ENCODE measurements around the gene TLR3.
"Not testable (repeated sequence)": the region's sequence is repeated elsewhere in the genome, so short reads cannot be mapped to it uniquely, and the experiment has no call there.

TLR3 gene

DNA sequence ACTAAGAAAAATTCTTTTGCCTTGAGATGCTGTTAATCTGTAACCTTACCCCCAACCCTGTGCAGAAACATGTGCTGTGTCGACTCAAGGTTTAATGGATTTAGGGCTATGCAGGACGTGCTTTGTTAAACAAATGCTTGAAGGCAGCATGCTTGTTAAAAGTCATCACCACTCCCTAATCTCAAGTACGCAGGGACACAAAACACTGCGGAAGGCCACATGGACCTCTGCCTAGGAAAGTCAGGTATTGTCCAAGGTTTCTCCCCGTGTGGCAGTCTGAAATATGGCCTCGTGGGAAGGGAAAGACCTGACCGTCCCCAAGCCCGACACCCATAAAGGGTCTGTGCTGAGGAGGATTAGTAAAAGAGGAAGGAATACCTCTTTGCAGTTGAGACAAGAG lies 18.8 kb upstream of the TLR3 start:
- DNase-seq (ENCODE audit: low read depth) = not testable (repeated sequence)

DNA sequence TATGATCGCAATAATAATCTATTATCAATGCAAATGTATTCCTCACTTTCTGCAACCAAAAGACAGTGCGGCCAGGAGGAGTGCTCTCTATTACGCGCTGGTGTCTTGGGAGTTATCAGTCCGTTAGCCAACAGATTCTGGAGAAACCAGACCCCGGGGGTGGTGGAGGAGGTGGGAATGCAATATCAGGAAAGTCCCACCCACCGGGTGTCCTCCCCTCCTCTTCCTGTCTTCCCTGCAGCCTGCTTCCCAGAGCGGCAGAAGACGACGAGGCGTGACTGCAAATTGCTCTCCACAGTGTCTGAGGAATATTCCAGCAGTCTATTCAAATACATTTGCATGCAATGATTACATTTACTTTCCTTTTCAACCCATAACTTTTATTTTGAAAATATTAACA lies 17.9 kb upstream of the TLR3 start:
- no peak for DNase-seq (ENCODE audit: low read depth)

DNA sequence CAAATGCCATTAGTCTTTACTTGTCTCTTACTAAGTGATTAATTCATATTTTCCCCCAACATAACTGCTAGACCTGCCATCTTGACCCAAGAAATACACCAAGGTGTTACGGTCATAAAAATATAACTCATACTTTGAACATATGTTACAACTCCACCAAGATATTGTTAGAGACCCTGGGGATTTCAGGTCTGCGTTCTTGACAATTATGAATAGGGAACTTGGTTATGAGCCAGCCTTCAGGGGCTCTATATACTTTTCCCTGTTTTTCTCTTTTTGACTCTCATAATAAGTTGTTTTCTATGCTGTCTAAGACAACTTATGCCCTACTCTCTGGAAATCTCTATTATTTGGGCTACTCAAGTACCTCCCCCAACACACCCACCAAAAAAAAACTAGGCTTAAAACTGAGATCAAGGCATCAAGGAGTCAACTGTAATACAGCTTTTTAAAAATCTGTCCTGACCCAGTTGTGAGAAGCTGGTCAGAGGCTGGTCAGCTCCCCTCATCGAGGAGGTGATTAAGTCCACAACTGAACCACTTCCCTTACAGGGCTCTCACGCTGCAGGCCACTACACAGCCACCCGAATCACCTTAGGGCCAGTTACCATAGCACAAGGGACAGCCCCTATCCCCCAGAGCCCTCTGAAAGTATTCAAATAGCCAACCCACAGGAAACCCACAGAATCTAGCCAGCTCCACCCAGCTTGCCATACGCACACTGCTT lies 10.5 kb upstream of the TLR3 start:
- no peak for DNase-seq (ENCODE audit: low read depth)

DNA sequence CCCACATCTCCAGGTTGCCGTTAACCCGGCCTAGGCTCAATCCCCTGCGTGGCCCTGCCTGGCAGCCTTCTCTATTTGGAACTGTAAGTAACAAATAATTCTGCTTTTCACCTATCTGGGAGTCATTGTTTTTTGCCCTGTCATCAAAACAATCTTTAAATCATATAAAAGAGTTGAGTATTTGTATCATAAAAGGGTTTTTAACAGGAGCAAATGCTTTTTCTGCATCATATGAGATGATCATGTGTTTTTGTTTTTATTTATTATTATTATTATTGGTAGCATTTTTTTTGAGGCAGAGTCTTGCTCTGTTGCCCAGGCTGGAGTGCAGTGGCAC lies 10.0 kb upstream of the TLR3 start:
- no peak for DNase-seq (ENCODE audit: low read depth)

DNA sequence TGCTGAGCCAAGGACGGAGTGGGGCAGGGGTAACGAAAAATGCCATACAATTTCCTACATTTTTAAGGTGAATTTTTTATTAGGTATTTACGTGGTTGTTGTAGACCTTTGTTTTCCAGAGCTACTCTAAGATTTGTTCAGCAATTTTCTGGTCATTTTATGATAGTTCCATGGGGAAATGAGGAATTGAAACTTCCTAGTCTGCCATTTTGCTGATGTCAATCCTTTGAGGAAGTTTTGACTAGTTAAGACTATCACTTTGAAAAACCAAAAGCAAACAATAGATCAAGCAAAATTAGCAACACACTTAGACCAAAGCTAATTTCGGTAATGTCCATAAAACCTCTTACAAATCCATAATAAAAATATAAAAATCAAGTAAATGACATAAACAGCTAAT lies 7.0 kb upstream of the TLR3 start:
- DNase-seq (ENCODE audit: low read depth) = no peak

DNA sequence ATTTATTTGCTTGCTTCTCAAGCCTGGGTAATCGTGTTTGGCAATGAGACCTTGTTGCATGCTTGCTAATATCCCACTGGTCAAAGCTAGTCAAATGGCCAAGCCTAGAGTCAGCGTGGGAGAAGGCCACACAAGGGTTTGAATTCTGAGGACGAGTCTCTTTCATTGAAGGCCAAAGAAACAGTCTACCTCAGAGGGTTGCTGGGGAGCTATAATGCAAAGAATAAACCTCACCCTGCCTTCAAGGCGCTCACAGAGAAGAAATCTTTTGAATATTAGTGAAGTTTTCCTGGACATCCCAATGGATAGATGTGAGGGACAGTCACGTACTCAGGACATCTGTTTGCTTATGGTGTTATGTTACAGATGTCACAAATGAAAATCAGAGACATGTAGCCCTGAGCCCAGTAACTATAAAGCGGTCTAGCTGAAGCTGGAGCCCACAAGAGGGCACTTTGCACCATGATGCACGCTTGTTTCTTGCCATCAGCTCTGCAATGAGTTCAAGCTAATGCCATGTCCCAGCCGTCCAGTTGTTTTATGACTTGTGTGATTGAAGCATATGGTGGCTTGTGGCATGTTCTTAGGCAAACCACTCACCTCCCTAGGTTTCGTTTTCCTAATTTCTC lies 1.1 kb upstream of the TLR3 start:
- DNase-seq (ENCODE audit: low read depth) = peak; percentile 45

DNA sequence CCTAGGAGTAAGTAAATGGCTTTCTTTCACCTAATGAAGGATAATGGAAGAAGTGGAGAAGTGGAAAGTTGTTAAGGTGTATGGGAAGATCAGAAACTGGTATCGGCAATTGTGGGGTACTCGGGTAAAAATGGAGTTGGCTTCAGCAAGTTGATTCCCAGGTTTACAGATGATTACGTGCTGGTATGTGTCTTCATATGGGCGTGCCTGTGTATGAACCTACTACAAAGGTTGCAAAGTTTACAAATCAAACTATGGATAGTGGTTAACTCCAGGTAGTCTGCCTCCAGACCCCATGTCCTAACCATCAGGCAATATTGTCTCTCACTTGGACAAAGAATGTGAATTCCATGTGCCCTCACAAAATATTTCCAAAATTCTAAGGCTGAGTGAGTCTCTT lies 773 bp downstream of the TLR3 start:
- DNase-seq (ENCODE audit: low read depth) = no peak

DNA sequence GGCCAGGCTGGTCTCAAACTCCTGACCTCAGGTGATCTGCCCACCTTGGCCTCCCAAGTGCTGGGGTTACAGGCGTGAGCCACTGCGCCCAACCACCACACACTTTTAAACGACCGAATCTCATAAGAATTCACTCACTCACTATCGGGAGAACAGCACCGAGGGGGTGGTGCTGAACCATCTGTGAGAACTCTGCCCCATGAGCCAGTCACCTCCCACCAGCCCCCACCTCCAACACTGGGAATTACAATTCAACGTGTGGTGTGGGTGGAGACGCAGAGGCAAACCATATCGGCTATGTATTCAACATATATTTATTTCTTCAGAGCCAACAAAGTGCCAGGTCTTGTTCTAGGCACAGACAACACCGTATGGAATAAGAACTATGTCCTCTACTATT lies 3.6 kb downstream of the TLR3 start:
- no peak for DNase-seq (ENCODE audit: low read depth)

DNA sequence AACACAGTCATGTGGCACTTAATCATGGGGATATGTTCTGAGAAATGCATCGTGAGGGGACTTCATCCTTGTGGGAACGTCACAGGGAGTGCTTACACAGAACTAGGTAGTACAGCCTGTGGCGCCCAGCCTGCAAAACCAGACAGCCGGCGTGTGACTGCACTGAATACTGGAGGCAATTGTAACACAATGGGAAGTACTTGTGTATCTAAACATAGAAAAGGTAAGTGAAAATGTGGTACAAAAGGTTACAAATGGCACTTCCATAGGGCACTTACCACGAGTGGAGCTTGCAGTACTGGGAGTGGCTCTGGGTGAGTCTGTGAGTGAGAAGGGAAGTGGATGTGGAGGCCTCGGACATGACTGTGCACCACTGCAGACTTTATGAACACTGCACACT lies 5.2 kb downstream of the TLR3 start:
- DNase-seq (ENCODE audit: low read depth) = no peak

DNA sequence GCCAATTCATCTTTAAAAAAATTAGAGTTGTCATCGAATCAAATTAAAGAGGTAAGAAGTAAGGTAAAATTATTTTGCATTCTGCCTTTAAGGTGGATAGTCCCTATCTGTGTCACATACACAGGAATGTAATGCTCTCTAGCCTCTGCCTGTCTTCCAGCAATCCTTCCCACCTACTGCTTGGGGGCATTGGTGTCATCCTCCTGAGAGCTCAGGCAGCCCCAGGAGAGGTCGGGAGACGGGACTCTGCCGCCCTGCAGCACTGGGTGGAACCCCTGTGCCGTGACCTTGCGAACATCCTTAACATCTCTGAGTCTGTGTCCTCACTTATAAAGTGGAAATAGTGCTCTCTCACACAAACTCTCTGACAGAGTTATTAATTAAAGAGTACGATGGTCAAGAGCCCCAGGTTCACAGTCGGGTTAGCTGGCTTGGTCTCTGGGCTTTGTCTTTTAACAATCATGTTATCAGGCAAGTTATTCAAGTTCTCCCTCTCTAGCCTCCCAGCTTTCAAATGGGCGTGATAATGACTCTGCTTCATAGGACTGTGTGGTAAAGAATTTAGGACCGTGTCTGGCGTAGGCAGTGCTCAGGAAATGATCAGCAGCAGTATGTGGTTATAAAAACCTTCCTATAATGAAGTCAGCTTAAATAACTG lies 10.2 kb downstream of the TLR3 start:
- no peak for DNase-seq (ENCODE audit: low read depth)

DNA sequence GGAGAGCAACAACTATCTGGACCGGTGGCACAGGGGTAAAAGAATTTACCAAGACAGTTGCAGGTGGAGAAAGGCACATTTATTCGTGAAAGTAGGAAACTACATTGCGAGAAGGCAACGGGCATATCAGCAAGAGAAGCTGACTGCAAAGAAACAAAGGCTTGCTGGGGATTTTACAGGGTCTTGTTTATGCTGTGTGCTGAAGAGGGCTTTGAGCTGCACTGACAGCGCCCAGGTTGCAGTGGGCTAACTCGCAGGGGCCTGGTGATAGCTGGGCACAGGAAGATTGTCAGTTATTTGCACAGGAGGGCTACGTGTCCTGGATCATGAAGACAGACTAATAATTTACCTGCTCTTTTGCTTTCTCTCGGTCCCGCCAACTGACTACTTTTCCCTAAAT lies 10.7 kb downstream of the TLR3 start:
- no peak for DNase-seq (ENCODE audit: low read depth)

DNA sequence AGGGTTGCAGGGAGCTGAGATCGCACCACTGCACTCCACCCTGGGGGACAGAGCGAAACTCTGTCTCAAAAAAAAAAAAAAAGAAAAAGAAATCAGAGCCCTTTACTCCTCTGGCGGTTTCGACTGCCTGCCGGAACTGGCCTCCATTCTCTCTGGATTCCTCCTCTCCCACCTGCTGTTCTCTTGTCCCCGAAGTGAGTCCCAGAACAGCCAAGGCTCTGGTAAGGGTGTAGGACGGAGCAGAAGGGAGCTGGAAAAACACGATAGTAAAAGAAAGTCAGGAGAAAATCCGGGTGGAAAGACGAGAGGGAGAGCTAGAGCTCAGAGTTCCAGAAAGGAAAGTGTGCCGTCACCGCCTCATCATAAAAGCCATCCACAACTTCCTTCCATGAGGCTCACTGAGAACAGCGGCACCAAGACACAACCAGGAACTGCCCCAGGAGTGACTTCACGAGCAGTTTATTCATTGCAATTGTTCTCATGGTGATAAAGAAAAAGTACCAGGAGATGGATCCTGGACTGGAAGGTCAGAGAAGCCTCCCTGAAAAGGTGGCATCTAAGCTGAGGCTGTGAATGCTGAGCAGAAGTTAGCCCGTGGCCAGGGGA lies 12.3 kb downstream of the TLR3 start:
- DNase-seq (ENCODE audit: low read depth) = no peak

DNA sequence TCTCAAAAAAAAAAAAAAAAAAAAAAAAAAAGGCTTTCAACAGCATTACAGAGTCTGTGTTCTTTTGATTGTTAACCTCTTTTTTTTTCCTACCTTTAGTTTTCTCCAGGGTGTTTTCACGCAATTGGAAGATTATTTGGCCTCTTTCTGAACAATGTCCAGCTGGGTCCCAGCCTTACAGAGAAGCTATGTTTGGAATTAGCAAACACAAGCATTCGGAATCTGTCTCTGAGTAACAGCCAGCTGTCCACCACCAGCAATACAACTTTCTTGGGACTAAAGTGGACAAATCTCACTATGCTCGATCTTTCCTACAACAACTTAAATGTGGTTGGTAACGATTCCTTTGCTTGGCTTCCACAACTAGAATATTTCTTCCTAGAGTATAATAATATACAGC lies 13.3 kb downstream of the TLR3 start:
- no peak for DNase-seq (ENCODE audit: low read depth)

DNA sequence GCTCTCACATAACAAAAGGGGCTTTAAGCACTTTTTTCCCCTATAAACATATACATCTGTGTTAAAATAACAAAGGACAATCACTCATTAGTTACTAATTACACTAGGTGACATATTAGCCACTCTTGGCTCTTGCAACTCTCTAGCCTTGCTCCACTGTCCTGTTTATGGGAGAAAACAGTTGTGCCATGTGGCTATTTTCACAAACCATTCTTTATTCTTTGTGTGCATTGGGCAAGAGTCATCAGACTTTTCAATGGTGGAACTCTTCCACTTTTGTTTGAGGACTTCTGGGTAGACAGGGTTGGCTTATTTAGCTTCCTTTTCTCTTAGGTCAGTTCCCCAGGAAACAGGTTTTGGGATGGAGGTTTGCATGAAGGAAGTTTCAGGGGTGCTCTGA lies 19.6 kb downstream of the TLR3 start:
- DNase-seq (ENCODE audit: low read depth) = no peak

DNA sequence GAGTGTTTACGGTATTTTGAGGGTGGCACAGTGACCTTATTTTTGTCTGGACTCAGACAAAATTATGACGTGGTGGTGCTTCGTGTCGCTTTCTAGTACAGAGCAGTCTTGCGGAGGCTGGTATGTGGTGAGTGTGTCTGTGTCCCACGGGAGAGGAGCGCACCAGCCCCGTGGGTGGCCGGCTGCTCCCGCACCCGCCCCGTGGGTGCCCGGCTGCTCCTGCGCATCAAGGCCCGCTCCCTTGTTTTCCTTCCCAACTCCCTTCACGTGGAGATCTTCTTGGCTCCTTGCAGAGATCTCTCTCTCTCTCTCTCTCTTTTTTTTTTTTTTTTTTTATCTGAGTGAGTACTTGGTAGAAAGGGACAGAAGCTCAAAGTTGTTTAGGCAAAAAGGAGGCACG lies 23.3 kb downstream of the TLR3 start:
- no peak for DNase-seq (ENCODE audit: low read depth)

DNA sequence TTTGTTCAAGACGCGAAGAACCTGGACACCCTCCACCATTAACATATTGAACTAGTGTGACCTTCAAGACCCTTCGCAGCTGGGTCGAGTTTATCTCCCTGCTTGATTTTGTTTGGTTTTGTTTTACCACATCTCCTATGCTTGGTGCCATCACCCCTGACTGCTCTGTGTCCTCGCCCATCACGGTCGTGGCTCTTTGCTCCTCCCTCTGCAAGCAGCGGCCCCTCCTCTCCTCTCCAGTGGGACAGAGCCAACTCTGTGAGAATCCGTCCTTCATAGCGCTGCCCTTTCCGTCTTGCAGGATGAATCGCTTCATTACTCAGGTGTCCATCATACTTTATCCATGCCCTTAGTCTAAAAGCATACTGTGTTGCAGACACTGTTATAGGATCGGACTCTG lies 26.4 kb downstream of the TLR3 start:
- DNase-seq (ENCODE audit: low read depth) = no peak

DNA sequence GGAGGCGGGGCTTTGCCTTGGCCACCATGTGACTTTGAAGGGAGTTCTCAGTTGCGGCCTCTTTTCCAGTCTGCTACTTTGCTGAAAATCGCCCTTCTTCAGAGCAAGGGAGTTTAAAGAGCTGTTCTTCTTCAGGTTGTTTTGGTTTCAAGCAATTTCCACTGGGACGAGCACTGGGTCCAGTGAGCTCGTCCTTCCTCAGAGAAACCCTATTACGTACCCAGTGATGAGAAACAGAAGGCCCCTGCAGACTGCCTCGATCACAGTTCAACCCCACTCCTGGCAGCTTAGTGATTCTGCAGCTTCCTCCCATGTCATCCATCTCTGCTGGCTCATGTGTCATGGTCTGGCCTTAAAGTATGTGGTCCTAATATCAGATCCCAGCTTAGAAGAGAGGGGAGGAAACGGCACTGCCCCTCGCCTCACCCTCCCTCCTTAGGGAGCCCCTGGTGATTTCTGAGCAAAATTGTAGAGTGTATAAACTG lies 27.8 kb downstream of the TLR3 start:
- no peak for DNase-seq (ENCODE audit: low read depth)

DNA sequence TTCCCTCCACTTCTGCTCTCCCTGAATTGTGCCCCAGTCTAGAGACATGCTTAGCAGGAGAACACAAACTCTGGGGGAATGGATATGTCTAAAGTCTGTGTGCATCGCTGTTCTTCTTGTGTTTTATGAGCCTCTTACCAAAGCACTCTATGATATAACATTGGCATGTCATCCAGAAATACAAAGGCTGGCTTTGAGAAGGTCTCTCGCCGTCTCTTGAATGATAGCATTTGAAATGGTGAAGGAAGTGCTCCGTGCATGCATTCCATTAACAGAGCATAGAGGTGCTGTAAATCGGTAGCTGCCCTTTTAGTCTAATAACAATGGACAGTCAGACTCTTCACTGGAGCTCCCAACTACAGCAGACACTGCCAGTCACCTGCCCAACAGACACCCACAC lies 28.4 kb downstream of the TLR3 start:
- DNase-seq (ENCODE audit: low read depth) = no peak

DNA sequence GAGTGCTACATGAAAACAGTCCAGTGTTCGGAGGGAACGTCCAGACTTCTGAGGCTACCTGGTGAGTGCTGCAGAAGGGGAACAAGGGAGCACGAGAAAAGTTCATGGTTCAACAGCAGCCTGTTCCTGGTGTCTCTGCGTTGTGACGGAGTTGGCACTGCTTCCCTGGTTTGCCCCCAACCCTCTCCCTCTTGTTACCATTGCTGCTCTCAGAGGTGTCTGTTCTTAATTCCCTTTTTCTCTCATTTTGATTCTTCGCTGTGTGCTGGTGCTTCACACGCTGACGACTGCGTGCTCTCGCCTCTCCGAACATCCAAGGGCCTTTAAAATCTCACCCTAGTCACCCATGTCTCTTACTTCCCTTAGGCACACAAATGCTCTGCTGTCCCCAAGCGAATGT lies 34.0 kb downstream of the TLR3 start:
- no peak for DNase-seq (ENCODE audit: low read depth)

DNA sequence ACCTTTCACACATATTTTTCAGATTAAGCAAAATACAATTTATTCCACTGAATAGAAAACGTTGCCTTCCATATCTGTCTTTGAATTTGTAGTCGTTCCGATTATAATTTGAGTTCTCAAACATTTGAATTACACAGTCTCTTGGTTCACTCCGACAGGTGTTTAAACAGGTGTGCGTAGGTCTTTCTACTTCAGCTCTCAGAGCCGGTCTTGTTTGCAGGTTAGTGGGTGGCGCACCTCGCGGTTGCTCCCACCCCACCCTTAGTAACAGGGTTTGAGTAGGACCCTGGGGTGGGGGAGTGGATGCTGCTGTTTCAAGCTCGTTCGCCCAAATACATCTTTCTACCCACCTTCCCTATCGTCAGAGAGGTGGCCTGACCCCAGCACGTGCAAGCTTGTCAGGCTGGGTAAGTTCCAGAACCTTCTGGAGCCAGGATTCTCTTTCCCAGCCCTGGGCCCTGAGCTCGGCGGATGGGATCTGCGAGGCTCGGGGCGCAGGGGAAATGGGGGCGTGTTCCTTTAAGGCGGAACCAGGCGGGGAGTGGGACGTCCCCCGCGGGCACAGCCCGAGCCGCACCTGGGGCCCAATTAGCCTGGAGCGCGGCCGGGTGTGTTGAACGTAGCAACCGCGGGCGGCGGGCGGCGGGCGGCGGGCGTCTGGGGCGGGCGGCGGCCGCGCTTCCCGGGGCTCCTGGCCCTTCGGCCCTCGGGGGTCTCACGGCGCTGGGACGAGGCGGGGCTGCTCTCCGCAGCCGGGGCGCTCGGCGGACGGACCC lies 35.3 kb downstream of the TLR3 start, which contains the start of gene FAM149A:
Gene FAM149A, plus strand, starts transcription at position 591 of the 776 bp plus-strand sequence.
- DNase-seq (ENCODE audit: low read depth) = peak; percentile 1

DNA sequence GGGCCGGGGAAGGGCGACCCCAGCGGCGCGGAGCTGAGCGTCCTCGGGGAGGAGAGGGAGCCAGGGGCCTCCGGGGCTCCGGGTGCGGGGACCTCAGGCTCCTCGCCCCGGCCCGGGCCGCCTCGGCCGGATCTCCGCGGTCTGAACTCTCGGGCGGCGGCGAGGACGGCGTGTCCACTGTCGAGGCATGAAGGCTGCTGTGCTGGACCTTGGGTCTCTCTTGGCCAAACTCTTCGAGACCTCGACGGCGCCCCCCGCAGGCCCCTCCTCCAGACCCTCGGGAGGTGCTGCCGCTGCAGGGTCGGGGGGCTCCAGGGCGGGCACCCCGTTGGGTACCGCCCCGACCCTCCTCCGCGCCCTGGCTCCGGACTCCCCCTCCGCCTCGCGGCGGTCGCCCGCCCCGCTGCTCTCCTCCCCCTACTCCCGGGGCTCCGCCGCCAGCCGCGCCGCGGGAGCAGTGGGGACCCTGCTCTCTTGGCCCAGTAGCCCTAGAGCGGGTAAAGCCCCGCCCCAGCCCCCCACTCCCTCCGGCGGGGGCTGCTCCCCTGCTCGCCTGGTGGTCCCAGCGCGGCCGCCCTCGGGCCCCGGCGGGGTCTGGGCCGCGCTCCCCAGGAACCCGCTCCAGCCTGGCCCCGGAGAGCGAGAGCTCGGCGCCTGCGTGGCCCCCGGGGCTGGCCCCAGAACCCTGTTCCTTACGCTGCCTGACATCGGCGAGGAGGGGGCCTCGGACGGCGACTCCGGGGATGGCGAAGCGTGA lies 36.1 kb downstream of the TLR3 start:
- DNase-seq (ENCODE audit: low read depth) = peak; percentile 6

Measured in iris pigment epithelial cell (primary cell).